HCT116 (cell line): ENCODE results near the gene DYNLRB1. TPM values are rescaled to one million over a fixed set of nuclear protein-coding genes. Genes with fewer than 3 reads are reported as not detected.

Source experiments
- ATAC-seq: fragments of 200-7000 bp; cut with Tn5 transposase; 2 replicates; pipeline ENCODE4 v1.9.1; 2020; ENCODE audit warnings: mild to moderate bottlenecking, moderate library complexity
- BruUV-seq: library from RNA; stranded (reverse); fragments of 400-500 nt; replicated peaks from 2 replicates; lab custom pipeline; 2021; lab: Mats Ljungman, UMichigan
- CTCF ChIA-PET: fragments of 300-600 bp; sonication (Branson Sonifier 250); formaldehyde crosslinking; loops from one replicate; lab custom pipeline; 2021; ENCODE audit warnings: antibody characterized with exemption; lab: Charles Lee
- POLR2A ChIA-PET: fragments of 300-600, 350-600 bp; sonication (Branson Sonifier 250); formaldehyde crosslinking; loops from one replicate; lab custom pipeline; 2021; ENCODE audit warnings: antibody characterized with exemption; lab: Charles Lee
- RAD21 ChIA-PET, 2 experiments: fragments of 300-600 bp; sonication (Branson Sonifier 250); formaldehyde crosslinking; loops; one replicate each; lab custom pipeline; 2023; ENCODE audit warnings: low total read pairs in 2 of 2; ENCODE audit not compliant: uncharacterized antibody in 2 of 2, unreplicated experiment in 2 of 2, low non-redundant PET in 1 of 2; lab: Charles Lee
- DNase-seq: peaks from one replicate; pipeline ENCODE4 v3.0.0-alpha.2; 2010; ENCODE audit warnings: low read depth, low spot score
- H2AFZ ChIP-seq: fragments of 200-600 bp; shearing (Covaris generic), sonication (generic); 2 replicates; pipeline ENCODE4 v1.6.1; 2017; ENCODE audit warnings: low read depth, mixed run types, mixed read lengths, antibody characterized with exemption, low read length; ENCODE audit not compliant: poor library complexity, severe bottlenecking
- H3K27ac ChIP-seq: 2 replicates; pipeline ENCODE4 v1.5.1; 2012; ENCODE audit warnings: low read depth, low read length
- H3K27me3 ChIP-seq: fragments of 200-600 bp; sonication (generic); 2 replicates; pipeline ENCODE4 v1.6.1; 2016; ENCODE audit warnings: mixed run types, low read length, mixed read lengths; ENCODE audit not compliant: insufficient read depth
- H3K36me3 ChIP-seq, 2 experiments: fragments of 200-500 bp in 1 of 2; fragments of 200-600 bp in 1 of 2; sonication (Bioruptor generic) in 1 of 2; sonication (generic) in 1 of 2; 2 replicates each; pipeline versions ENCODE4 v1.5.1 to v1.6.1; 2014 to 2016; ENCODE audit warnings: low read length in 2 of 2, inconsistent platforms in 1 of 2, mixed read lengths in 1 of 2, mixed run types in 1 of 2; ENCODE audit not compliant: insufficient read depth in 2 of 2, control insufficient read depth in 1 of 2
- H3K4me1 ChIP-seq, 2 experiments: fragments of 200-600 bp in 1 of 2; sonication (generic) in 1 of 2; 2 replicates each; pipeline versions ENCODE4 v1.5.1 to v1.6.1; 2012 to 2017; ENCODE audit warnings: low read length in 2 of 2, inconsistent platforms in 1 of 2, mild to moderate bottlenecking in 1 of 2, mixed read lengths in 1 of 2, mixed run types in 1 of 2, moderate library complexity in 1 of 2; ENCODE audit not compliant: insufficient read depth in 2 of 2, control insufficient read depth in 1 of 2
- H3K4me2 ChIP-seq: fragments of 200-600 bp; sonication (generic); 2 replicates; pipeline ENCODE4 v1.6.1; 2017; ENCODE audit warnings: mixed run types, low read length, mixed read lengths
- H3K4me3 ChIP-seq, 2 experiments: fragments of 200-600 bp in 1 of 2; sonication (generic) in 1 of 2; replicated peaks in 1 of 2; 2 replicates each; pipeline ENCODE4 v1.5.1; 2011 to 2016; ENCODE audit warnings: low read length in 2 of 2, control low read depth in 1 of 2, low read depth in 1 of 2, mild to moderate bottlenecking in 1 of 2, mixed read lengths in 1 of 2, mixed run types in 1 of 2
- H3K79me2 ChIP-seq: fragments of 200-600 bp; sonication (generic); 2 replicates; pipeline ENCODE4 v1.6.1; 2017; ENCODE audit warnings: mild to moderate bottlenecking, mixed run types, low read length, moderate library complexity, mixed read lengths; ENCODE audit not compliant: insufficient read depth
- H3K9ac ChIP-seq: fragments of 200-600 bp; sonication (generic); 2 replicates; pipeline ENCODE4 v1.6.1; 2016; ENCODE audit warnings: low read length, mixed read lengths
- H3K9me2 ChIP-seq: fragments of 200-600 bp; sonication (generic), shearing (Covaris generic); 2 replicates; pipeline ENCODE4 v1.6.1; 2017; ENCODE audit warnings: mixed run types, mild to moderate bottlenecking, moderate library complexity; ENCODE audit not compliant: insufficient read depth
- H3K9me3 ChIP-seq, 2 experiments: fragments of 200-500 bp in 1 of 2; fragments of 200-600 bp in 1 of 2; sonication (Bioruptor generic) in 1 of 2; sonication (generic) in 1 of 2; 2 replicates each; pipeline ENCODE4 v1.6.1; 2014 to 2017; ENCODE audit warnings: low read length in 2 of 2, mixed read lengths in 2 of 2, inconsistent platforms in 1 of 2, low read depth in 1 of 2, mild to moderate bottlenecking in 1 of 2, mixed run types in 1 of 2, moderate library complexity in 1 of 2; ENCODE audit not compliant: control insufficient read depth in 1 of 2, insufficient read depth in 1 of 2
- H4K20me1 ChIP-seq: fragments of 200-600 bp; sonication (generic), shearing (Covaris generic); 2 replicates; pipeline ENCODE4 v1.6.1; 2017; ENCODE audit warnings: mixed run types, mild to moderate bottlenecking, moderate library complexity; ENCODE audit not compliant: insufficient read depth
- ATF3 ChIP-seq: IDR thresholded peaks from 2 replicates; pipeline ENCODE4 v1.6.1; 2012
- EGR1 ChIP-seq: IDR thresholded peaks from 2 replicates; pipeline ENCODE4 v1.6.1; 2012; ENCODE audit warnings: low read depth
- ELF1 ChIP-seq: IDR thresholded peaks from 2 replicates; pipeline ENCODE4 v1.6.1; 2012; ENCODE audit warnings: low read depth, borderline replicate concordance
- FOSL1 ChIP-seq: IDR thresholded peaks from 2 replicates; pipeline ENCODE4 v1.6.1; 2012; ENCODE audit warnings: low read depth
- JUND ChIP-seq: IDR thresholded peaks from 2 replicates; pipeline ENCODE4 v1.6.1; 2012
- MAX ChIP-seq: IDR thresholded peaks from 2 replicates; pipeline ENCODE4 v1.6.1; 2012
- POLR2A ChIP-seq: IDR thresholded peaks from 2 replicates; pipeline ENCODE4 v1.7.0; 2011; ENCODE audit warnings: borderline replicate concordance; ENCODE audit not compliant: insufficient read depth, insufficient read length; ENCODE audit errors: extremely low read depth
- POLR2AphosphoS5 ChIP-seq: IDR thresholded peaks from 2 replicates; pipeline ENCODE4 v1.6.1; 2011; ENCODE audit warnings: mild to moderate bottlenecking, low read depth, low read length, moderate library complexity
- RAD21 ChIP-seq: IDR thresholded peaks from 2 replicates; pipeline ENCODE4 v1.6.1; 2012; ENCODE audit warnings: low read depth, mild to moderate bottlenecking
- SP1 ChIP-seq: IDR thresholded peaks from 2 replicates; pipeline ENCODE4 v1.6.1; 2012; ENCODE audit warnings: low read depth
- SRF ChIP-seq: IDR thresholded peaks from 2 replicates; pipeline ENCODE4 v1.6.1; 2012; ENCODE audit warnings: low read depth
- ZBTB33 ChIP-seq: IDR thresholded peaks from 2 replicates; pipeline ENCODE4 v1.6.1; 2011; ENCODE audit warnings: mild to moderate bottlenecking, low read length, moderate library complexity; ENCODE audit not compliant: insufficient replicate concordance; ENCODE audit errors: extremely low read depth
- ZNF274 ChIP-seq: fragments of 200-500 bp; sonication (Bioruptor generic); IDR thresholded peaks from 2 replicates; pipeline ENCODE4 v1.6.1; 2014; ENCODE audit warnings: mild to moderate bottlenecking, low read depth, low read length, inconsistent platforms
- intact Hi-C: fragments of 100-400 bp; cut with micrococcal nuclease; formaldehyde crosslinking; loops from 2 replicates; pipeline ENCODE4 v1.10.0; 2022
- total RNA-seq: library from RNA; stranded (reverse); gene quantifications from one replicate; pipeline ENCODE4 v1.2.1, GENCODE V29; 2021; ENCODE audit not compliant: unreplicated experiment

Gene DYNLRB1
- total RNA-seq, 1 experiment from 2014 or later, result 106 TPM

- ChIA-PET CTCF (no interaction called here), POLR2A (no interaction called here), RAD21 (interaction anchor here in 1 of 2 experiments (0.7 kb wide), 1 partner anchor 18 kb away, joined by 3 read pairs; no protein-coding TSS in a partner anchor)
- DNase-seq (no peak), ATAC-seq (no peak)
- Histone ChIP-seq H3K27me3 (no peaks in the 10 kb centered on the region), H3K36me3 (peaks cover 25 to 41% of the 10 kb centered on the region in 2 experiments), H3K4me1 (no peaks in the 10 kb centered on the region), H3K79me2 (peaks cover 6% of the 10 kb centered on the region; the same call in 1 of the 2 replicates), H2AFZ (no peak overlapping the region), H4K20me1 (no peaks in the 10 kb centered on the region), H3K4me3 (no peak overlapping the region), H3K9me3 (no peaks in the 10 kb centered on the region), H3K9me2 (no peaks in the 10 kb centered on the region), H3K4me2 (no peak overlapping the region), H3K9ac (no peak overlapping the region), H3K27ac (no peak overlapping the region)
- no peak for TF ChIP-seq ATF3
- TF ChIP-seq FOSL1, result no peak
- TF ChIP-seq ZBTB33, result no peak
- TF ChIP-seq POLR2A, result no peak
- no peak for TF ChIP-seq RAD21
- TF ChIP-seq SRF, result no peak
- TF ChIP-seq ELF1, result no peak
- TF ChIP-seq ZNF274, result no peak
- TF ChIP-seq JUND, result no peak
- no peak for TF ChIP-seq SP1
- no peak for TF ChIP-seq MAX
- no peak for TF ChIP-seq POLR2AphosphoS5
- TF ChIP-seq EGR1, result no peak
- intact Hi-C loops, result no loop called here
- BruUV-seq, result no TSS peak
Observed at GRCh38 chr20:34491226-34491931, 24.8 kb upstream of the DYNLRB1 start.
